ENCODE results near the gene ABCB11. TPM values are rescaled to one million over a fixed set of nuclear protein-coding genes. Genes with fewer than 3 reads are reported as not detected.

Gene ABCB11
- total RNA-seq, 4 donors from 2014 or later = under 0.01 to 1.2 (median 0.11) TPM; not detected in 1

- 90 to 91% methylated on average over 3 of the region's 3 CpGs for WGBS, 2 donors
- H3K27me3 ChIP-seq = no peaks in the 10 kb centered on the region
- intact Hi-C loops (cut with DNase I) = no loop called here
- H3K4me3 ChIP-seq (replicated peaks in 1 of 3) = no peak overlapping the region
- no peaks in the 10 kb centered on the region for H3K4me1 ChIP-seq
- no peak overlapping the region for H3K27ac ChIP-seq
- DNase-seq = no peak
- no peaks in the 10 kb centered on the region for H3K9me3 ChIP-seq
- TF ChIP-seq CTCF (IDR thresholded peaks at IDR 0.05) (no peak), POLR2A (IDR thresholded peaks at IDR 0.05) (no peak)
- H3K36me3 ChIP-seq = no peaks in the 10 kb centered on the region
These were observed 87.1 kb downstream of the ABCB11 start for GRCh38 chr2:168944065-168944464.

GRCh38 chr2:168941297-168941696 lies 89.8 kb downstream of the ABCB11 start:
- H3K27ac ChIP-seq = no peak overlapping the region
- DNase-seq = no peak
- intact Hi-C loops (cut with DNase I) = no loop called here
- H3K9me3 ChIP-seq = no peaks in the 10 kb centered on the region
- no peaks in the 10 kb centered on the region for H3K36me3 ChIP-seq
- no peaks in the 10 kb centered on the region for H3K27me3 ChIP-seq
- TF ChIP-seq CTCF (IDR thresholded peaks at IDR 0.05) (no peak), POLR2A (IDR thresholded peaks at IDR 0.05) (no peak)
- no peaks in the 10 kb centered on the region for H3K4me1 ChIP-seq
- H3K4me3 ChIP-seq (replicated peaks in 1 of 3) = no peak overlapping the region

- Histone ChIP-seq H3K4me3 (replicated peaks in 1 of 3) (no peak overlapping the region), H3K9me3 (no peaks in the 10 kb centered on the region), H3K36me3 (no peaks in the 10 kb centered on the region), H3K27me3 (no peaks in the 10 kb centered on the region), H3K27ac (no peak overlapping the region), H3K4me1 (no peaks in the 10 kb centered on the region)
- intact Hi-C loops (cut with DNase I) = no loop called here
- no peak for DNase-seq
- WGBS, 2 donors = 85 to 93% methylated on average over 4 of the region's 4 CpGs
- no peak for TF ChIP-seq CTCF (IDR thresholded peaks at IDR 0.05)
- TF ChIP-seq POLR2A (IDR thresholded peaks at IDR 0.05) = no peak
These were observed 91.2 kb downstream of the ABCB11 start for GRCh38 chr2:168939918-168940317.

GRCh38 chr2:168939061-168939460 lies 92.1 kb downstream of the ABCB11 start:
- DNase-seq = no peak
- H3K27ac ChIP-seq = no peak overlapping the region
- no peaks in the 10 kb centered on the region for H3K27me3 ChIP-seq
- H3K4me3 ChIP-seq (replicated peaks in 1 of 3) = no peak overlapping the region
- H3K4me1 ChIP-seq = no peaks in the 10 kb centered on the region
- intact Hi-C loops (cut with DNase I) = no loop called here
- no peak for TF ChIP-seq CTCF (IDR thresholded peaks at IDR 0.05)
- TF ChIP-seq POLR2A (IDR thresholded peaks at IDR 0.05) = no peak
- no peaks in the 10 kb centered on the region for H3K9me3 ChIP-seq
- no peaks in the 10 kb centered on the region for H3K36me3 ChIP-seq
- 95 to 96% methylated on average over 1 of the region's 1 CpG for WGBS, 2 donors

- 81 to 82% methylated on average over 14 of the region's 14 CpGs for WGBS, 2 donors
- Histone ChIP-seq H3K27ac (no peak overlapping the region), H3K36me3 (no peaks in the 10 kb centered on the region), H3K9me3 (no peaks in the 10 kb centered on the region), H3K27me3 (no peaks in the 10 kb centered on the region), H3K4me1 (no peaks in the 10 kb centered on the region), H3K4me3 (replicated peaks in 1 of 3) (no peak overlapping the region)
- DNase-seq = no peak
- TF ChIP-seq POLR2A (IDR thresholded peaks at IDR 0.05) (no peak), CTCF (IDR thresholded peaks at IDR 0.05) (no peak)
- intact Hi-C loops (cut with DNase I) = no loop called here
These were observed 95.1 kb downstream of the ABCB11 start for GRCh38 chr2:168935810-168936581.

Data from thyroid gland (tissue), 4 donors.